Measurements from ENCODE around the gene BCL2L15. TPM values are rescaled to one million over a fixed set of nuclear protein-coding genes. Genes with fewer than 3 reads are reported as not detected.

The BCL2L15 gene
- total and polyA plus RNA-seq, 10 donors: 0.64 to 7.1 (median 1.9) TPM

DNA sequence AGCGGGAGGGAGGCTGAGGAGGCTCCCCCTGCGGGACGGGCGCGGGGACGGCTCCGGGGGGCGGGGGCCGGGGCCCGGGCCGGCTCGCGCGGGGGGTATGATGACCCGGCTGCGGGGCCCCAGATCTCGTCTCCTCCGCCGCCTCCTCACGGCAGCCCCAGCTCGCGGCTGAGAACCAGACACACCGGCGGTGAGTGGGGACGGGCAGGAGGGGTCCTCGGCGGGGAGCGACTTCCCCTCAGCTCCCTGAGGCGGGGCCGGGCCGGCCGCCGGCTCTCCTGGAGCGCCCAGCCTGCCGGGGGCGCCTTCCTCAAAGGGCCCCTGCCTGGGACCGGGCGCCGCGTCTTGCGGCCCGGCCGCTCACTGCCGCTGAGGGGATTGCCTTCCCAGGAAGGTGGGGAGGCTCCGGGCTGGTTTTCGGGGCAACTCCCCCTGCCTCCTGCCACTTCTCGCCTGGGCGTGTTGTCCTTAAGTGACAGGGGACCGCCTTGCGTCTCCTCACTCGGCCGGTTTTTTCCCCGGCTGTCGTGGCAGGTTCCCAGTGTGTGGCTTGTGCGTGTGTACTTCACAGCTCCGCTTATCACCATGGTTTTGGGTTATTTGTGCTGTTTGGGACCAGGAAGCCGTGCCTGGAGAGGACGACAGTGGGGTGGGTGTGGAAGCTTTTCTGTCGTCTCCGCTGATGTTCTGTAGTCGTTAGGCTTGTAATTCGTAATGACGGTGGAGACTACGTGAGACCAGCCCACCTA lies 42.5 kb upstream of the BCL2L15 start:
- Histone ChIP-seq H3K9me3 (no peaks in the 10 kb centered on the region), H3K27me3 (replicated peaks in 1 of 7) (no peaks in the 10 kb centered on the region), H3K36me3 (no peaks in the 10 kb centered on the region), H3K27ac (peak overlapping the region; percentile 95 to 99 (median 98)), H3K4me1 (peaks cover 26 to 65% (median 59%) of the 10 kb centered on the region in 6 donors), H3K4me3 (peak overlapping the region; percentile 85 to 96 (median 90))
- TF ChIP-seq, protein P1, sequence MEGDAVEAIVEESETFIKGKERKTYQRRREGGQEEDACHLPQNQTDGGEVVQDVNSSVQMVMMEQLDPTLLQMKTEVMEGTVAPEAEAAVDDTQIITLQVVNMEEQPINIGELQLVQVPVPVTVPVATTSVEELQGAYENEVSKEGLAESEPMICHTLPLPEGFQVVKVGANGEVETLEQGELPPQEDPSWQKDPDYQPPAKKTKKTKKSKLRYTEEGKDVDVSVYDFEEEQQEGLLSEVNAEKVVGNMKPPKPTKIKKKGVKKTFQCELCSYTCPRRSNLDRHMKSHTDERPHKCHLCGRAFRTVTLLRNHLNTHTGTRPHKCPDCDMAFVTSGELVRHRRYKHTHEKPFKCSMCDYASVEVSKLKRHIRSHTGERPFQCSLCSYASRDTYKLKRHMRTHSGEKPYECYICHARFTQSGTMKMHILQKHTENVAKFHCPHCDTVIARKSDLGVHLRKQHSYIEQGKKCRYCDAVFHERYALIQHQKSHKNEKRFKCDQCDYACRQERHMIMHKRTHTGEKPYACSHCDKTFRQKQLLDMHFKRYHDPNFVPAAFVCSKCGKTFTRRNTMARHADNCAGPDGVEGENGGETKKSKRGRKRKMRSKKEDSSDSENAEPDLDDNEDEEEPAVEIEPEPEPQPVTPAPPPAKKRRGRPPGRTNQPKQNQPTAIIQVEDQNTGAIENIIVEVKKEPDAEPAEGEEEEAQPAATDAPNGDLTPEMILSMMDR (IDR thresholded peaks at IDR 0.05 in 8 of 11, conservative IDR thresholded peaks at IDR 0.05 in 3 of 11): peak in 3 of 11 experiments; percentile 14 to 43 (median 33)
- TF ChIP-seq POLR2A (IDR thresholded peaks at IDR 0.05) (no peak), POLR2AphosphoS5 (IDR thresholded peaks at IDR 0.05) (peak in 2 of 3 donors; percentile 25 to 53)
- 0 to 1% (median 0%) methylated on average over 21 to 63 of the region's 64 CpGs for WGBS, 5 donors
- intact Hi-C loops (cut with DNase I; ENCODE audit: low total_unique reads): no loop called here
- DNase-seq: peak; percentile 94

DNA sequence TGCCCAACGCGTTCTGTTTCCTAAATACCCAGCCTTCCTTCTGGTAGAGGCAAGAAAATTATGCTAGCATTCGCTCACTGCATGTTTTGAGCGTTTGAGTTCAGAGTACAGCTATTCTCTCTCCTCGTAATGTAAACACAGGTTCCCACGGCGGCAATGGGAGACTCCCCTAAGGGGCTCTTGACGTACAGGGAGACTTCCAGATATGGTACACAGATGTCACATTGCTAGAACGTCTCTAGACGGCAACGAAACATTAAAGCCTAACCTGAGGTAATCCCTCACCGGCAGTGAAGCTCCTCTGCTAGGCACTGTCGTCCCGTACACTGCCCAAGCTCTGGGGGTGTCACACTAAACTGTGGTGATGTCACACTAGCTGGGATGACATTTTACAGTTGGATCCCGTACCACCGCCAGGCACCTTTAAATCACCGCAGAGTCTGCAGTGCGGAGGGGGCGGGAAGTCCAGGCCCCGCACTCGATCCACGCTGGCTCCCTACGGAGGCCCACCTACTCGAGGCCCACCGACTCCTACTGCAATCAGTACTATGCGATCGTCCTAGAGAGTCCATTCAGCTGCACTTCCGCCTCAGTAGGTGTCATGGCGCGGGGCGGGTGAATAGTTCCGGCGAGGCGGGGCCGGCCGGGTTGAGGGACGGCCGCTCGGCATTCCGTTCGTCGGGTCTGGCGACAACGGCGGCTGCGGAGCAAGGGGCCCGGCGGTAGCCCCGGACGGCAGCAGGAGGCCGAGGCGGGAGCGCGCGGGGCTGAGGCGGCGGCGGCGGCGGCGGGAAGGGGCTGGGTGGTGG lies 41.8 kb upstream of the BCL2L15 start, which contains the start of gene HIPK1:
TSS of gene HIPK1 (plus strand) at position 384 of the 809 bp plus-strand sequence.
- Histone ChIP-seq H3K36me3 (no peaks in the 10 kb centered on the region), H3K4me3 (peak within 1 kb of the TSS; percentile 85 to 96 (median 90)), H3K4me1 (peaks cover 26 to 57% (median 52%) of the 10 kb centered on the region in 6 donors), H3K27me3 (replicated peaks in 1 of 7) (no peaks in the 10 kb centered on the region), H3K27ac (peak within 1 kb of the TSS; percentile 95 to 99 (median 98)), H3K9me3 (no peaks in the 10 kb centered on the region)
- DNase-seq: peak; percentile 99
- TF ChIP-seq POLR2AphosphoS5 (IDR thresholded peaks at IDR 0.05) (peak; percentile 93 to 95 (median 93)), POLR2A (IDR thresholded peaks at IDR 0.05) (peak in 2 of 3 donors; percentile 39 to 72)
- TF ChIP-seq, protein P1 (IDR thresholded peaks at IDR 0.05 in 8 of 11, conservative IDR thresholded peaks at IDR 0.05 in 3 of 11): peak in 4 of 11 experiments; percentile 4 to 30 (median 24)
- intact Hi-C loops (cut with DNase I; ENCODE audit: low total_unique reads): no loop called here
- 0 to 1% (median 0%) methylated on average over 18 to 61 of the region's 61 CpGs for WGBS, 5 donors

DNA sequence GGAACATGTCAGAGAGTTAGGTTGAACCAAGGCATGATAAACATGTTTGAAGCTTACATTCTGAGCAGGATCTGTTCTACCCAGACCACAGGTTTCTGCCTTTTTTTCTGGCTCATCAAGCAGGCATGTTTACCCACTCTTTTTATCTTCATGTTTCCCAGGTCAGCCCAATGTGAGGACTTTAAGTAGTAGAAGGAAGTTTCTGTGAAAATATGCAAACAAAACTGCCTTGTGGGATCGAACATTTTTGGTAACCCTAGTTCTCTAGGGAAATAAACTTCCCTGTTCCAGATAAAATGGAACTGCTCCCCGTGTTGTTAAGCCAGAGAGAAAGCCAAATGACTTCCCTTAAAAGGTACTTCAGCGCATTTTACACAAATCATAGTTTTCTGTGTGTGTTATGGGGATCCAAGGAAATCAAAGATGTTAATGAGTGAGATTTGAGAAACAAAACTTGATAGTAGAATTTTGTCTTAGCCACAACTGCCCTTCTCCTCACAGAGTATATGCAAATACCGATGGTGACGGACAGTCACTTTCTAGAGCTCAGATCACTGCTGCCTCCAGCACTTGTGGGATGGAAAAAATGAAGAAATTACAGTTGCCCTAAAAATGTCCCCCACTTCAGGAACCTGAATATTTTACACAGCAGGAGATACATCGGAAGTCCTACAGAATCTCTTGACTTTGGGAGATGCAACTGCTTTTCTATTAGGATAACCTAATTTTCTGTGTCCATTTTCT lies 41.0 kb upstream of the BCL2L15 start:
- DNase-seq: no peak
- Histone ChIP-seq H3K4me3 (peak overlapping the region; percentile 85 to 96 (median 90)), H3K36me3 (no peaks in the 10 kb centered on the region), H3K9me3 (no peaks in the 10 kb centered on the region), H3K27me3 (replicated peaks in 1 of 7) (no peaks in the 10 kb centered on the region), H3K27ac (peak overlapping the region; percentile 95 to 99 (median 98)), H3K4me1 (peaks cover 26 to 49% (median 44%) of the 10 kb centered on the region in 6 donors)
- TF ChIP-seq, protein P1 (IDR thresholded peaks at IDR 0.05 in 8 of 11, conservative IDR thresholded peaks at IDR 0.05 in 3 of 11): no peak
- TF ChIP-seq POLR2A (IDR thresholded peaks at IDR 0.05) (no peak), POLR2AphosphoS5 (IDR thresholded peaks at IDR 0.05) (no peak)
- WGBS, 5 donors: 9 to 13% (median 12%) methylated on average over 6 of the region's 6 CpGs
- intact Hi-C loops (cut with DNase I; ENCODE audit: low total_unique reads): no loop called here
